GM23338 (cell line): Measurements from ENCODE around the gene DMBT1. TPM values are rescaled to one million over a fixed set of nuclear protein-coding genes. Genes with fewer than 3 reads are reported as not detected.

Experiments used
- ATAC-seq: fragments of 200-7000 bp; cut with Tn5 transposase; 3 replicates; pipeline ENCODE4 v1.9.1; 2020
- DNase-seq: peaks from one replicate; pipeline ENCODE4 v3.0.0-alpha.2; 2015; ENCODE audit warnings: low spot score
- H2AFZ ChIP-seq: fragments of 200-600 bp; sonication (generic); 2 replicates; pipeline ENCODE4 v1.8.0; 2016; ENCODE audit warnings: antibody characterized with exemption, mild to moderate bottlenecking, moderate library complexity
- H3F3A ChIP-seq: fragments of 200-600 bp; sonication (generic); replicated peaks from 2 replicates; pipeline ENCODE4 v1.8.0; 2017; ENCODE audit warnings: antibody characterized with exemption, mixed run types, low read depth
- H3K27ac ChIP-seq: fragments of 200-600 bp; sonication (generic); 2 replicates; pipeline ENCODE4 v1.6.1; 2016; ENCODE audit warnings: low read depth
- H3K27me3 ChIP-seq: fragments of 200-600 bp; sonication (generic); 2 replicates; pipeline ENCODE4 v1.8.0; 2016; ENCODE audit warnings: mild to moderate bottlenecking, mixed run types, moderate library complexity; ENCODE audit not compliant: insufficient read depth
- H3K36me3 ChIP-seq: fragments of 200-600 bp; sonication (generic); 2 replicates; pipeline ENCODE4 v1.8.0; 2016; ENCODE audit warnings: mild to moderate bottlenecking; ENCODE audit not compliant: insufficient read depth
- H3K4me1 ChIP-seq: fragments of 200-600 bp; sonication (generic); 2 replicates; pipeline ENCODE4 v1.8.0; 2016; ENCODE audit warnings: mild to moderate bottlenecking, moderate library complexity; ENCODE audit not compliant: insufficient read depth
- H3K4me2 ChIP-seq: fragments of 200-600 bp; sonication (generic); 2 replicates; pipeline ENCODE4 v1.7.1; 2017; ENCODE audit warnings: mixed run types
- H3K4me3 ChIP-seq: fragments of 200-600 bp; sonication (generic); 2 replicates; pipeline ENCODE4 v1.6.1; 2016; ENCODE audit warnings: mixed run types
- H3K79me2 ChIP-seq: fragments of 200-600 bp; sonication (generic); replicated peaks from 2 replicates; pipeline ENCODE4 v1.8.0; 2017; ENCODE audit warnings: mild to moderate bottlenecking; ENCODE audit not compliant: insufficient read depth
- H3K9me2 ChIP-seq: fragments of 200-600 bp; sonication (generic); 2 replicates; pipeline ENCODE4 v1.8.0; 2017; ENCODE audit not compliant: insufficient read depth
- H4K20me1 ChIP-seq: fragments of 200-600 bp; sonication (generic); replicated peaks from 2 replicates; pipeline ENCODE4 v1.8.0; 2017; ENCODE audit warnings: mild to moderate bottlenecking; ENCODE audit not compliant: insufficient read depth
- H3K27ac Mint-ChIP-seq: 2 replicates; pipeline ENCODE4 v1.8.0; 2020; ENCODE audit warnings: inconsistent platforms, mild to moderate bottlenecking, moderate library complexity, mixed read lengths
- H3K27me3 Mint-ChIP-seq: 3 replicates; pipeline ENCODE4 v1.8.0; 2022; ENCODE audit warnings: low read depth, mild to moderate bottlenecking, moderate library complexity, mixed read lengths, inconsistent platforms; ENCODE audit not compliant: insufficient read depth, poor library complexity
- H3K36me3 Mint-ChIP-seq: 3 replicates; pipeline ENCODE4 v1.8.0; 2021; ENCODE audit warnings: low read depth, mild to moderate bottlenecking, inconsistent platforms, moderate library complexity, mixed read lengths
- H3K4me1 Mint-ChIP-seq: 3 replicates; pipeline ENCODE4 v1.8.0; 2020; ENCODE audit warnings: mild to moderate bottlenecking, inconsistent platforms, mixed read lengths
- H3K4me3 Mint-ChIP-seq: 3 replicates; pipeline ENCODE4 v1.8.0; 2021; ENCODE audit warnings: moderate library complexity, mild to moderate bottlenecking, inconsistent platforms, mixed read lengths
- H3K9me3 Mint-ChIP-seq: 3 replicates; pipeline ENCODE4 v1.8.0; 2020; ENCODE audit warnings: moderate library complexity, mild to moderate bottlenecking, inconsistent platforms, mixed read lengths
- ETS1 ChIP-seq: IDR thresholded peaks from 2 replicates; pipeline ENCODE4 v1.6.1; 2016; ENCODE audit warnings: antibody characterized with exemption
- NANOG ChIP-seq: IDR thresholded peaks from 2 replicates; pipeline ENCODE4 v1.6.1; 2016; ENCODE audit warnings: antibody characterized with exemption, borderline replicate concordance
- REST ChIP-seq: IDR thresholded peaks from one replicate; pipeline ENCODE4 v1.6.1; 2018; ENCODE audit warnings: antibody characterized with exemption; ENCODE audit not compliant: unreplicated experiment
- ZNF462 ChIP-seq: fragments of 250-450 bp; sonication (Bioruptor Pico); IDR thresholded peaks from 2 replicates; pipeline ENCODE4 v1.5.0; 2020; ENCODE audit warnings: mild to moderate bottlenecking, moderate library complexity
- polyA plus RNA-seq: library from polyadenylated mRNA; unstranded; fragments of >200 nt; fragmentation: Nextera tagmentation; extraction: Ambion mirVana; gene quantifications from 2 replicates; pipeline ENCODE4 v1.2.1, GENCODE V29; 2016
- total RNA-seq: library from RNA; depleted of rRNA; stranded (reverse); fragments of >200 nt; shearing (Covaris generic); gene quantifications from 2 replicates; pipeline ENCODE4 v1.2.3, GENCODE V29; 2014

DMBT1 gene
- total and polyA plus RNA-seq, 2 experiments from 2014 or later, result 0.03 to 0.05 TPM

GRCh38 chr10:122643931-122644534, 83.5 kb downstream of the DMBT1 start (continued):
- TF ChIP-seq REST, result no peak

- no peak overlapping the region for H3K27ac Mint-ChIP-seq
- no peak for ATAC-seq
These were observed 86.2 kb downstream of the DMBT1 start for GRCh38 chr10:122646511-122647382.

More at GRCh38 chr10:122646511-122647382, 86.2 kb downstream of the DMBT1 start:
- Mint-ChIP-seq H3K9me3 (no peaks in the 10 kb centered on the region), H3K36me3 (no peaks in the 10 kb centered on the region), H3K27me3 (peaks cover 4% of the 10 kb centered on the region), H3K4me1 (no peaks in the 10 kb centered on the region), H3K4me3 (no peak overlapping the region)
- TF ChIP-seq NANOG (no peak), REST (no peak), ETS1 (no peak), ZNF462 (CRISPR knock-in tag) (no peak)
- Histone ChIP-seq H4K20me1 (no peaks in the 10 kb centered on the region), H2AFZ (no peak overlapping the region), H3F3A (no peaks in the 10 kb centered on the region), H3K9me2 (no peaks in the 10 kb centered on the region), H3K79me2 (no peaks in the 10 kb centered on the region), H3K4me2 (no peak overlapping the region), H3K27ac (no peak overlapping the region), H3K4me1 (no peaks in the 10 kb centered on the region), H3K27me3 (no peaks in the 10 kb centered on the region), H3K36me3 (no peaks in the 10 kb centered on the region), H3K4me3 (no peak overlapping the region)
- no peak for DNase-seq
